OCI-LY7 (cell line): ENCODE results near the gene QSOX1. TPM values are rescaled to one million over a fixed set of nuclear protein-coding genes. Genes with fewer than 3 reads are reported as not detected.

Source experiments
- BruUV-seq: library from RNA; stranded (reverse); fragments of 400-500 nt; replicated peaks from 2 replicates; lab custom pipeline; 2021; lab: Mats Ljungman, UMichigan
- CTCF ChIA-PET: fragments of 300-600 bp; sonication (Branson Sonifier 250); formaldehyde crosslinking; loops from one replicate; lab custom pipeline; 2022; ENCODE audit warnings: antibody characterized with exemption; ENCODE audit not compliant: unreplicated experiment; lab: Charles Lee
- POLR2A ChIA-PET: fragments of 300-600 bp; sonication (Branson Sonifier 250); formaldehyde crosslinking; loops from one replicate; lab custom pipeline; 2022; ENCODE audit warnings: antibody characterized with exemption; lab: Charles Lee
- DNase-seq: peaks from one replicate; pipeline ENCODE4 v3.0.0-alpha.2; 2015; ENCODE audit warnings: low spot score
- H2AFZ ChIP-seq: fragments of 200-600 bp; sonication (generic), shearing (Covaris generic); 2 replicates; pipeline ENCODE4 v1.6.1; 2014; ENCODE audit warnings: mild to moderate bottlenecking, antibody characterized with exemption, low read length, moderate library complexity
- H3K27ac ChIP-seq: fragments of 200-600 bp; sonication (generic); 2 replicates; pipeline ENCODE4 v1.5.1; 2014; ENCODE audit warnings: mixed run types, low read depth, mild to moderate bottlenecking, moderate library complexity, low read length, inconsistent platforms; ENCODE audit not compliant: poor library complexity, severe bottlenecking
- H3K36me3 ChIP-seq: fragments of 200-600 bp; sonication (generic); 2 replicates; pipeline ENCODE4 v1.6.1; 2014; ENCODE audit warnings: mild to moderate bottlenecking, antibody characterized with exemption, low read length, moderate library complexity, mixed read lengths; ENCODE audit not compliant: insufficient read depth
- H3K4me1 ChIP-seq: fragments of 200-600 bp; sonication (generic); 2 replicates; pipeline ENCODE4 v1.5.1; 2014; ENCODE audit warnings: mild to moderate bottlenecking, low read length; ENCODE audit not compliant: insufficient read depth, poor library complexity, severe bottlenecking
- H3K4me2 ChIP-seq: fragments of 200-600 bp; sonication (generic); 2 replicates; pipeline ENCODE4 v1.6.1; 2014; ENCODE audit warnings: mild to moderate bottlenecking, low read length
- H3K4me3 ChIP-seq: fragments of 200-600 bp; sonication (generic); 2 replicates; pipeline ENCODE4 v1.5.1; 2014; ENCODE audit warnings: mild to moderate bottlenecking, low read depth, low read length; ENCODE audit not compliant: poor library complexity, severe bottlenecking
- H3K79me2 ChIP-seq: fragments of 200-600 bp; sonication (generic); 2 replicates; pipeline ENCODE4 v1.6.1; 2016; ENCODE audit warnings: low read depth, mild to moderate bottlenecking, low read length, moderate library complexity, mixed read lengths; ENCODE audit not compliant: insufficient read depth
- H3K9me2 ChIP-seq: fragments of 200-600 bp; sonication (generic); 2 replicates; pipeline ENCODE4 v1.6.1; 2016; ENCODE audit warnings: mild to moderate bottlenecking, low read length, mixed read lengths; ENCODE audit not compliant: insufficient read depth
- H3K9me3 ChIP-seq: fragments of 200-600 bp; sonication (generic); 2 replicates; pipeline ENCODE4 v1.6.1; 2014; ENCODE audit warnings: mild to moderate bottlenecking, mixed run types, low read length, mixed read lengths
- H4K20me1 ChIP-seq: fragments of 200-600 bp; sonication (generic); 2 replicates; pipeline ENCODE4 v1.6.1; 2014; ENCODE audit warnings: mild to moderate bottlenecking, antibody characterized with exemption, low read length, moderate library complexity, mixed read lengths; ENCODE audit not compliant: insufficient read depth
- EZH2phosphoT487 ChIP-seq: fragments of 200-600 bp; sonication (generic); IDR thresholded peaks from 2 replicates; pipeline ENCODE4 v1.6.1; 2018; ENCODE audit warnings: low read depth, borderline replicate concordance, mild to moderate bottlenecking, mixed run types, antibody characterized with exemption, low read length, moderate library complexity, mixed read lengths
- intact Hi-C: fragments of 100-400 bp; cut with micrococcal nuclease; formaldehyde crosslinking; loops from one replicate; pipeline ENCODE4 v1.10.0; 2022; ENCODE audit not compliant: unreplicated experiment
- total RNA-seq, 2 experiments: library from RNA; depleted of rRNA in 1 of 2; stranded (reverse); fragments of >200 nt in 1 of 2; shearing (Covaris generic) in 1 of 2; gene quantifications; 2 replicates each; pipeline ENCODE4 v1.2.3, GENCODE V29; 2014 to 2022
- TF ChIP-seq, protein P1 (sequence below): fragments of 200-600 bp; sonication (generic); conservative IDR thresholded peaks from 2 replicates; pipeline ENCODE4 v1.5.1; 2014; ENCODE audit warnings: mild to moderate bottlenecking, antibody characterized with exemption, low read length, moderate library complexity, mixed read lengths

Gene QSOX1
- total RNA-seq, 2 experiments from 2014 or later = 8.4 to 23.6 TPM

DNA sequence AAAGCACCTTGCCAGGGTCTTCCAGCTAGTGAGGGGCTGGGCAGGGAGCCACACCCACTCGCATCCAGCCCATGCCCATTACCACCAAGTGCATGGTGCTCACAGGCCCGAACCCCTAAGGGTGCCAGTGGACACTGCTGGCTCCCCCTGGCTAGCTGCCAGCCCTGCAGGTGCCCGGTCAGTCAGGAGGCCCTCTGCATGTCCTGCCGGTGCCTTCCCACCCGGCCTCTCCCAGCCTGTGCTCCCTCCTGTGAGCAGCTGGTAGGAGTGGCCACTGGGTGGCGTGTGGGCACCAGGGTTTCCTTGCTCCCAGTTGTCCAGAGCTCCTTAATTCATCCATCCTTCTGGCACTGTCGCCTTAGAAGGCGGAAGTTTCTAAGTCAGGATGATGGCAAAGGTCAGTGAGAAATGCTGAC is 33.4 kb downstream of the QSOX1 start:
- Histone ChIP-seq H3K36me3 (no peaks in the 10 kb centered on the region), H2AFZ (no peak overlapping the region), H3K4me1 (no peaks in the 10 kb centered on the region), H4K20me1 (no peaks in the 10 kb centered on the region), H3K9me3 (no peaks in the 10 kb centered on the region), H3K27ac (no peak overlapping the region), H3K9me2 (no peaks in the 10 kb centered on the region), H3K4me3 (no peak overlapping the region), H3K79me2 (no peaks in the 10 kb centered on the region), H3K4me2 (no peak overlapping the region)
- intact Hi-C loops = loop anchor here (2.0 to 5.0 kb wide), 2 partner anchors 229 to 291 kb away; no protein-coding TSS in a partner anchor
- peak; percentile 27 for DNase-seq
- BruUV-seq = no TSS peak
- TF ChIP-seq, protein P1, sequence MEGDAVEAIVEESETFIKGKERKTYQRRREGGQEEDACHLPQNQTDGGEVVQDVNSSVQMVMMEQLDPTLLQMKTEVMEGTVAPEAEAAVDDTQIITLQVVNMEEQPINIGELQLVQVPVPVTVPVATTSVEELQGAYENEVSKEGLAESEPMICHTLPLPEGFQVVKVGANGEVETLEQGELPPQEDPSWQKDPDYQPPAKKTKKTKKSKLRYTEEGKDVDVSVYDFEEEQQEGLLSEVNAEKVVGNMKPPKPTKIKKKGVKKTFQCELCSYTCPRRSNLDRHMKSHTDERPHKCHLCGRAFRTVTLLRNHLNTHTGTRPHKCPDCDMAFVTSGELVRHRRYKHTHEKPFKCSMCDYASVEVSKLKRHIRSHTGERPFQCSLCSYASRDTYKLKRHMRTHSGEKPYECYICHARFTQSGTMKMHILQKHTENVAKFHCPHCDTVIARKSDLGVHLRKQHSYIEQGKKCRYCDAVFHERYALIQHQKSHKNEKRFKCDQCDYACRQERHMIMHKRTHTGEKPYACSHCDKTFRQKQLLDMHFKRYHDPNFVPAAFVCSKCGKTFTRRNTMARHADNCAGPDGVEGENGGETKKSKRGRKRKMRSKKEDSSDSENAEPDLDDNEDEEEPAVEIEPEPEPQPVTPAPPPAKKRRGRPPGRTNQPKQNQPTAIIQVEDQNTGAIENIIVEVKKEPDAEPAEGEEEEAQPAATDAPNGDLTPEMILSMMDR = peak; percentile 77
- no peak for TF ChIP-seq EZH2phosphoT487
- ChIA-PET CTCF (interaction anchor here (0.9 kb wide), 1 partner anchor 12 kb away, joined by 3 read pairs; no protein-coding TSS in a partner anchor), POLR2A (interaction anchor here (0.6 to 1.7 kb wide), 3 partner anchors 9 to 422 kb away, joined by 3 to 5 read pairs (median 4); no protein-coding TSS in a partner anchor)

DNA sequence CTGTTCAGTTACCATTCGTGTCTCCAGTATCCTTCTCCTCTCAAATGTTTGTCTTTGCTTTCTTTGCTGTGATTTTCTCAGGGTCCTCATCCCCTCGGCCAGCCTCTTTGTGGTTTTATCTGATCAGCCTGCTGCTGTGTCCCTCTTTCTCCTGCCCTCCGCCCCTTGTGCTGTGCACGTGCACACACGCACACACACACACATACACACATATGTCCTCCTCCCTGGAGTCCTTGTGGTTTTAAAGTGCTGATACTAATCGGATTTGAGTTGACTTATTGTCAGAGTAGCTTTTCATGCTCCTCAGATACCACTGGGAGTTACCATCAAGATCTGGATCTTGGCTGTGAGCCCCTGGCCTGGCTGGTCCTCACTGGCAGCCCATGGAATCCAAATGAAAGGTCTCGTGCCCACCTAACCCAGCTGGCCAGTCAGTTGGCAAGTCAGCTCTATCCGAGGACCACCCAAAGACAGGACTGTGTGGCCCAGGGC is 34.1 kb downstream of the QSOX1 start:
- no peaks in the 10 kb centered on the region for H3K9me2 ChIP-seq
- H3K79me2 ChIP-seq = no peaks in the 10 kb centered on the region
- no peak overlapping the region for H2AFZ ChIP-seq
- no peaks in the 10 kb centered on the region for H3K9me3 ChIP-seq
- POLR2A ChIA-PET = interaction anchor here (1.7 kb wide), 1 partner anchor 8 kb away, joined by 4 read pairs; no protein-coding TSS in a partner anchor
- H3K4me2 ChIP-seq = no peak overlapping the region
- DNase-seq = no peak
- no peaks in the 10 kb centered on the region for H3K36me3 ChIP-seq
- H4K20me1 ChIP-seq = no peaks in the 10 kb centered on the region
- CTCF ChIA-PET = interaction anchor here (0.9 kb wide), 1 partner anchor 12 kb away, joined by 3 read pairs; no protein-coding TSS in a partner anchor
- TF ChIP-seq EZH2phosphoT487 = no peak
- TF ChIP-seq, protein P1 = no peak
- H3K4me3 ChIP-seq = no peak overlapping the region
- no TSS peak for BruUV-seq
- no peaks in the 10 kb centered on the region for H3K4me1 ChIP-seq
- H3K27ac ChIP-seq = no peak overlapping the region
- intact Hi-C loops = loop anchor here (2.0 to 5.0 kb wide), 2 partner anchors 229 to 290 kb away; no protein-coding TSS in a partner anchor

DNA sequence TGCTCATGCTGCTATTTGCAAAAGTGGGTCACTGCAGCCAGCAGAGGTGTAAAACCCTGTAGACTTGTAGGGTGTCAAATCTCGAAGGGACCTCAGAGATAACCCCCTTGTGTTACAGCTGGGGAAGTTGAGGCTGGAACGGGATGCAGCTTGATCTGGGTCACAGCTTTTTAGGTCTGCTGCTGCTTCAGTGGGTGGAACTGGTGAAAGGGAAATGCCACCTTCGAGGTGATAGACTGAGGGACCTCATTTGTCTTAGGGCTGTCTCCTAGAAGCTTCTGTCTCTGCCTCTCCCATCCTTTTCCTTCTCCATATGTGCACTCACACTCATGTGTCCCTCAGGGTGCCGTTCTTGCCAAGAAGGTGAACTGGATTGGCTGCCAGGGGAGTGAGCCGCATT is 35.4 kb downstream of the QSOX1 start:
- no peaks in the 10 kb centered on the region for H3K4me1 ChIP-seq
- H3K9me3 ChIP-seq = no peaks in the 10 kb centered on the region
- TF ChIP-seq, protein P1 = no peak
- BruUV-seq = no TSS peak
- ChIA-PET POLR2A (no interaction called here), CTCF (no interaction called here)
- H3K36me3 ChIP-seq = no peaks in the 10 kb centered on the region
- no peak overlapping the region for H3K4me3 ChIP-seq
- DNase-seq = no peak
- no peaks in the 10 kb centered on the region for H3K9me2 ChIP-seq
- no peaks in the 10 kb centered on the region for H3K79me2 ChIP-seq
- intact Hi-C loops = no loop called here
- H3K4me2 ChIP-seq = no peak overlapping the region
- H3K27ac ChIP-seq = no peak overlapping the region
- no peaks in the 10 kb centered on the region for H4K20me1 ChIP-seq
- H2AFZ ChIP-seq = no peak overlapping the region
